ENCODE data around the gene PSMA6. TPM values are rescaled to one million over a fixed set of nuclear protein-coding genes. Genes with fewer than 3 reads are reported as not detected.
A peak's percentile ranks its signal among the peaks of the same experiment; 100 is the strongest.
"Not testable (repeated sequence)": the region's sequence is repeated elsewhere in the genome, so short reads cannot be mapped to it uniquely, and the experiment has no call there.

PSMA6 gene
- polyA plus RNA-seq, 1 donor, result 178 TPM

- DNase-seq, result no peak
Observed at GRCh38 chr14:35317820-35318219, 25.6 kb downstream of the PSMA6 start.

GRCh38 chr14:35319509-35319908 lies 27.3 kb downstream of the PSMA6 start:
- DNase-seq, result no peak

GRCh38 chr14:35320472-35320871 lies 28.3 kb downstream of the PSMA6 start:
- DNase-seq, result no peak

GRCh38 chr14:35326375-35326774 lies 34.2 kb downstream of the PSMA6 start:
- DNase-seq, result no peak

- DNase-seq, result no peak
Observed at GRCh38 chr14:35331605-35332516, 39.7 kb downstream of the PSMA6 start.

- DNase-seq, result no peak
Observed at GRCh38 chr14:35332517-35333263, 40.5 kb downstream of the PSMA6 start.

GRCh38 chr14:35333264-35333730 lies 41.1 kb downstream of the PSMA6 start:
- no peak for DNase-seq

- no peak for DNase-seq
Observed at GRCh38 chr14:35333797-35334743, 41.9 kb downstream of the PSMA6 start.

GRCh38 chr14:35335388-35336092 lies 43.4 kb downstream of the PSMA6 start:
- DNase-seq, result no peak

GRCh38 chr14:35336171-35336493 lies 44.0 kb downstream of the PSMA6 start:
- not testable (repeated sequence) for DNase-seq

GRCh38 chr14:35336494-35337268 lies 44.5 kb downstream of the PSMA6 start:
- no peak for DNase-seq

GRCh38 chr14:35337269-35338255 lies 45.4 kb downstream of the PSMA6 start:
- no peak for DNase-seq

GRCh38 chr14:35338731-35339405 lies 46.7 kb downstream of the PSMA6 start:
- no peak for DNase-seq

- no peak for DNase-seq
Observed at GRCh38 chr14:35339761-35340406, 47.7 kb downstream of the PSMA6 start.

GRCh38 chr14:35340616-35341453 lies 48.7 kb downstream of the PSMA6 start:
- no peak for DNase-seq

GRCh38 chr14:35341454-35341750 lies 49.2 kb downstream of the PSMA6 start:
- DNase-seq, result no peak

GRCh38 chr14:35341751-35342488 lies 49.7 kb downstream of the PSMA6 start:
- peak; percentile 87 for DNase-seq

All from left kidney (tissue), 2 donors.